NCI-H2029 (cell line): ENCODE data around the gene SEH1L.
"Not testable (repeated sequence)": the region's sequence is repeated elsewhere in the genome, so short reads cannot be mapped to it uniquely, and the experiment has no call there.

Experiments
- DNase-seq: peaks from one replicate; lab custom pipeline; 2025; lab: John Stamatoyannopoulos, UW

Gene SEH1L

DNA sequence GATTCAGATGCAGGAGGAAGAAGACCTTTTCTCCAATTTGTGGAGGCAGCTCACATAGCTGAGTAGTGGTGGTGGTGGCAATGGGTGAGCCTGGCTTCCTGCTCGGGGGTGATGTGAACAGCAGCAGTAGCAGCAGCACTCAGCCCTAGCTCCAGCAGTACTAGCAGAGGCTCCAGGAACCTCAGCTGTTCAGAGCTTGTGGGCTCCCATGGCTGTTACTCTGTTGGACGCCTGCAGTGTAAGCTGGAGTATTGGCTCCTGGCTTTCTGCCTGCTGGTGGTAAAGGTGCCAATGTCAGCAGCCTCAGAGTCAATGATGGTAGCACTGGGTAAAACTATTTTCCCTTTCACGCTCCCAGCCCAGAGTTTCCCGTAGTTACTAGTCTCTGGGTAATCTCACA, 3.1 kb upstream of the SEH1L start:
- DNase-seq, result no peak

DNA sequence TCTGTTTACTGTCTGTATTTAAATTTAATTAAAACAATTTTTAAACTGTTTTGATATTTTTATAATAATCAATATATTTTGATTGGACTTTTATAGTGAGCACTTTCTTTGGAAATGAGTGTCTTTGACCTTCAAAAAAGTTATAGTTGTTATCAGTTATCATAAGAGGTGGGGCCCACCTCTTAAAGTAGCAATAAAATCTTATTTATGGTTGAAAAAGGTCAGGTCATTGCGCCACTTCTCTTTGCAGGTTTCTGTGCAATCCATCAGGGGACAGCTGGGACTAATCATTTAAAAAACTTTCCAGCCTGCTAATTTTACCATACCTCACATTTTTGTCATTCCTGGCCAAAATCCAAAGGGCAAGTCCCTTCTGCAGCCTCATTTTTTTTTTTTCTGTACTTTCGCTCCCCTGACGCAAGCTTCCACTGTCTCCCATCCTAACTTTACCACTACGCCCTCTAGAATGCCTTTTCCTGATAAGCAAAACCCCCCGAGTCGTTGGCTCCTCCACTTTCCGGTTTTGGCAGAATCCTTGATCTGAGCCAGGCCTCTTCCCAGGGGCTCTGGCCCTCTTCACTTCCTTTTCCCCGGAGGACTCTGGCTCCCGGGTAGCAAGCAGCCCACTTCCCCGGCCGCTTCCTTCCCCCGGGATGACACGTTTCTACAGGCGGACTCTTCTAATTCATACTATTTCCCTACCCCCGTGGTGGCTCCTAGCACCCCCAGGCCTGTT, 1.1 kb upstream of the SEH1L start:
- no peak for DNase-seq

DNA sequence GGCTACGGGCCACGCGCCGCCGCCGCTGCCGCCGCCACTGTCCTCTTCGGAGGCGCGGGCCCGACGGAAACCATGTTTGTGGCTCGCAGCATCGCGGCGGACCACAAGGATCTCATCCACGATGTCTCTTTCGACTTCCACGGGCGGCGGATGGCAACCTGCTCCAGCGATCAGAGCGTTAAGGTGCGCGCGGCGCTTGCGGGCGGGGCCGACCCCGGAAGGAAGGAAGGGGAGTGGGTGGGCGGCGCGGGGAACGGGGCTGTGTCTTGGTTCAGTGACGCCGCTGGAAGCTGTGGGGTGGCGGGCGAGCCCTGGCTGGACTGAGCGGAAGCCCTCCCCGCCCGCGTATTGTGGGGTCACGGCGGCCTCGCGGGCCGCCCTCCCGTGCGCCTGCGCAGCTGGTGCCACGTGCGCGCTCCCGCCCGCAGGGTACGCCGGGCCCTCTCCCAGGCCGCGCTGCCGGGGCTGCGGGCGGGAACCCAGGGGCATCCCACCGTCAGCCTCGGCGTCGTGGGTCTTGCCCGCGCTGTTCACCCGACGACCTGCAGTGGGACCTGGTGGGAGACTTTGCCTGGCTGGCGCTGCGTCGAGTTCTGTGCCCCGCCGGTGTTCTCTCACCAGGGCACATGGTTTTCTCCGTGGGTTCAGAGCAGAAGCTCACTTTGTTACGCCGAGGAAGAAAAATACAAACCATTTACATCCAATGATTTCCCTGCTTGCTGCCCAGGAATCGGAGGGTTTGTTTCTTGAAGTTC, 416 bp downstream of the SEH1L start:
- peak; percentile 78 for DNase-seq

DNA sequence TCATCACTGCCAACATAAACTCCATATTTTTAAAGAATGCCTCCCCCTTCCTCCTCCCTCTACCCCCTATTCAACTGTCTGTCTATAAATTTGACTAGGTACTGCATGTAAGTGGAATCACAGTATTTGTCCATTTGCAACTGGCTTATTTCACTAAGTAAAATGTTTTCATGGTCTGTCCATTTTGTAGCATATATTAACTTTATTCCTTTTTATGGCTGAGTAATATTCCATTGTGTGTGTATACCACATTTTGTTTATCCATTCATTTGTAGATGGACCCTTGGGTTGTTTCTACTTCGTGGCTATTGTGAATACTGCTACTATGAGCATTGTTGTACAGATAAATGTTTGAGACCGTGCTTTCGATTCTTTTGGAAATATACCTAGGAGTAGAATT, 10.7 kb downstream of the SEH1L start:
- DNase-seq, result no peak

DNA sequence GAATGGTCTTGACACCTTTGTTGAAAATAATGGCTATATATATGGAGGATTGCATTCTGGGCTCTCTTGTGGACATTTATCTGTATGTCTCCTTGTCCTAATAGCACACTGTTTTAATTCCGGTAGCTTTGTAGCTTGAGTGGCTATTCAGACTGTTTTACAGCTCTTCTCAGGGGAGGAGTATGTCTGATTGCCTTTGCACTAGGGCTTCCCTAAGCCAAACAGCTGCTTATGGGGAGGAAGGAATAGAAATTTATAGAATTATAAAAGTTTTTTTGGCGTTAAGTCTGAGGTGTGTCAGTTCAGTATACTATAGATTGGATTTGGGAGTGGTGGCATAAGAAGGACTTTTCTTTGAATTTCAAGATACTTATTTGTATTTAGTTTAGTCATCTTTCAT, 12.6 kb downstream of the SEH1L start:
- DNase-seq, result no peak

DNA sequence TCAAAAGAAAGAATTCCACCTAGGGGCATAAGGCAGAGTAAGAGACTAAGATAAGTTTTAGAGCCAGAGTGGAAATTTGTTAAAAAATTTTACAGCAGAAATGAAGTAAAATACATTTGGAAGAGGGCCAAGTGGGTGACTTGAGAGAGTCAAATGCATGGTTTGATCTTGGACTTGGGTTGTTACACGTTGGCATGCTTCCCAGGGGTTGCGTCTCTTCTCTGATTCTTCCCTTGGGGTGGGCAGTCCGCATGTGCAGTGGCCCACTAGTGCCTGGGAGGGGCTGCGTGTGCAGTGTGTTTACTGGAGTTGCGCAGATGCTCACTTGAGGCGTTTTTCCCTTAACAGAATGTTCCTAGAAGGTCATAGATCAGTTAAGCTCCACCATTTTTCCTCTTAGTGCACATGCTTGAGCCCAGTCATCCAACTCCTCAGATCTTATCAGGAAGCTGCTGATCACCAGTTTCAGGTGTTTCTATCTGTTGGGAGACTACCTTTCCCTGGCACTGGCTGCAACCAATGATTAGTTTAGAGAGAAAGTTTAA, 13.1 kb downstream of the SEH1L start:
- no peak for DNase-seq

DNA sequence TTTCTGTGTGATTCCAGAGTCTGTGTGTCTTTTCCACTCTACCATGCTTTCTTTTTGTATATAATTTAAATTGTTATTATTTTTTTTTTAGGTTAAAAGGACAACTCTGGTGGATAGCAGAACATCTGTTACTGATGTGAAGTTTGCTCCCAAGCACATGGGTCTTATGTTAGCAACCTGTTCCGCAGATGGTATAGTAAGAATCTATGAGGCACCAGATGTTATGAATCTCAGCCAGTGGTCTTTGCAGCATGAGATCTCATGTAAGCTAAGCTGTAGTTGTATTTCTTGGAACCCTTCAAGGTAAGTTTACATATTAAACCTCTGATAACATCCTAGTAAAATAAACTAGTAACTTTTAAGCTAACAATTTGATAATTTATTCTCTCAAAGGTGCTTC, 15.3 kb downstream of the SEH1L start:
- no peak for DNase-seq

DNA sequence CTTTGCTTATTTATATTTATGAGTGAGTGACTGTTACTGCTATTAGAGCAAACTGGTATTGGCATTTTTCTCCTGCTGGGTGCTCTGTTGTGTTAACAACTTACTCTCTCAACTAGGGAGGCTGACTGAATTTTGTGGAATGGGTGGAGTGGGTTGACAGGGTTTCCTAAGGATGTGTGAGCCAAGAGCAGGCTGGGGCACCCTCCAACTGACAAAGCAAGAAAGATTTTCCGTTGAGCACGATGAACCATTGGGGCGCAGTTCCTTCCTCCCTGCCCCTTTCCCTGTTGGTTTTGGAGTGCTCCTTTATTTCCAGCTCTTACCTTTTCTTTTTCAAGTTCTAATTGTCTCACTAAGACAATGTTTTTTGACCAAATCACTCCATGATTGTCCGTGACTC, 20.3 kb downstream of the SEH1L start:
- DNase-seq, result no peak

DNA sequence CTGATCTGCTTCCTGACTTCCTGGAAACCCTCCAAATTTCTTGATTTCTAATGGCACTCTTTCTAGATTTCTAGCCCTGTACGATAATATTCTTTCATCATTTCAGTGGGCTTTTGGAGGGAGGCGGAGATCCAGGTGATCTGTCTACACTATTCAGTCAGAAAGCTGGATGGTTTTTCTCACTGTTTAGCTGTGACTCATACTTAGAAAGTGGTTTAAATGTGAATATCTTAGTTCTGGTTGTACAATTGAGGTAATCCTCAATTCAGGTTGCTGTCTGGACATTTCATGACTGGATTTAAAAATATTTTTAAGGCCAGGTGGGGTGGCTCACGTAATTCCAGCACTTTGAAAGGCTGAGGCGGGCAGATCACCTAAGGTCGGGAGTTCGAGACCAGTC, 20.8 kb downstream of the SEH1L start:
- no peak for DNase-seq

DNA sequence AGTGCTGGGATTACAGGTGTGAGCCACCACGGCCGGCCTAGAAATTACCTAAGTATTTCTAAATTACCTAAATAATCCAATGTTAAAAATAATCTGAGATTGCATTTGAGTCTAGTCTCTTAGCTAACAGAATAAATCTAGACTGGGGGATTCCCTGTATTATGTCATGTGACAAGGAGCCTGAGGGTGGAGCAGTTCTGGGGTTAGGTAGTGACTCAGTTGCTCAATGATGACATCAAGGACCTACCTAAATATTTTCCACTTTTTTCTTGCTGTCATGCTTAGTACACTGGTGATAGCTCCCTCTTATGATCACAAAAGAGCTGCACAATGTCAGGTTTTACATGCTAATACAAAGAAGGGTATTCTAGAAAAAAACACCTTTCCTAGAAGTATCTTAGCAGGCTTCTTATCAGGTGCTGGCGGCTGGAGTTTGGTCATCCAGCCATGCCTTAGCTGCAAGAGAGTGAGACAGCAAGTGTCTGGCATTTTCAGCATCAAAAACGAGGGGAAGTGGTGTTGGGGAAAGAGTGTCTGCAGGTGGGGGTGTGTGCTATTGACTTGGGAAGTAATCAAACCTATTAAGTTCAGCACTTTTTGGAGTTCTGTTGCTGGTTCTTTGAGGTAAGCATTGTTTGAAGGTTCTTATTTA, 25.9 kb downstream of the SEH1L start:
- DNase-seq, result no peak

DNA sequence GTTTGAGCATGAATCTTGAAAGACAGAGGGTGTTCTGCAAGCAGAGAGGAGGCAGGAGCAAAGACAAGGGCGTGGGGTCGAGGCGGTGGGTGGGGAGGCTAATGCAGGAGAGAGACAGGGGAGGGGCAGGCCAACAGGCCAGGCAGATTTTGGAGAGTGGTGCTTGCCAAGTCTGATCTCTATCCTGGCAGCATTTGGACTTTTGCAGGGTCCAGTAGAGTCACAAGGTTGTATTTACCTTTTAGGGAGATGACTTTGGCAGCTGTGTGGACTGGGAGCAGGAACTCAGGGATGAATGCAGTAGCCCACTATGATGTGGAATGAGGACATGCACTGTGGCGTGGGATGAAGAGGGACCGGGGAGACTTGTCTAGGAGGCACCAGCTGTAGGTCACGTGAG, 27.7 kb downstream of the SEH1L start:
- DNase-seq, result no peak

DNA sequence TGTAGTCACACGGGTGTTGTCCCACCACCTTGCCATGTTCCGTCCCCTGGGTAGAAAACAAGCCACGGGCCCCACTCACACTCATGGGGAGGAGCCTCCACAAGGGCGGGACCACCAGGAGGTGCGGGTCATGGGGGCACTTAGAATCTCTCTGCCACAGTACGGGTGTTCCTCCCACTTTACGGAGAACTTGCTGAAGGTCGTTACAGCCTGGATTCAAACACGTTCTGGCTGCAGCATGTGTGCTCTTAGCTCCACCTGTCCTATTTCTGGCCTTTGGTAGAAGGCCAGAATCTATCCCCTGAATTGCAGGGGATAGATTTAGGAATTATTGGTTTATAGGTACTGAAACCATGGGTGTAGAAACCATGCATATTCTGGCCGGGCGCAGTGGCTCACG, 28.5 kb downstream of the SEH1L start:
- no peak for DNase-seq

DNA sequence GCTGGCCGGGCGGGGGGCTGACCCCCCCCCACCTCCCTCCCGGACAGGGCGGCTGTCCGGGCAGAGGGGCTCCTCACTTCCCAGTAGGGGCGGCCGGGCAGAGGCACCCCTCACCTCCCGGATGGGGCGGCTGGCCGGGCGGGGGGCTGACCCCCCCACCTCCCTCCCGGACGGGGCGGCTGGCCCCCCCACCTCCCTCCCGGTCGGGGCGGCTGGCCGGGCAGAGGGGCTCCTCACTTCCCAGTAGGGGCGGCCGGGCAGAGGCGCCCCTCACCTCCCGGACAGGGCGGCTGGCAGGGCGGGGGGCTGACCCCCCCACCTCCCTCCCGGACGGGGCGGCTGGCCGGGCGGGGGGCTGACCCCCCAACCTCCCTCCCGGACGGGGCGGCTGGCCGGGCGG, 32.3 kb downstream of the SEH1L start:
- DNase-seq, result not testable (repeated sequence)

DNA sequence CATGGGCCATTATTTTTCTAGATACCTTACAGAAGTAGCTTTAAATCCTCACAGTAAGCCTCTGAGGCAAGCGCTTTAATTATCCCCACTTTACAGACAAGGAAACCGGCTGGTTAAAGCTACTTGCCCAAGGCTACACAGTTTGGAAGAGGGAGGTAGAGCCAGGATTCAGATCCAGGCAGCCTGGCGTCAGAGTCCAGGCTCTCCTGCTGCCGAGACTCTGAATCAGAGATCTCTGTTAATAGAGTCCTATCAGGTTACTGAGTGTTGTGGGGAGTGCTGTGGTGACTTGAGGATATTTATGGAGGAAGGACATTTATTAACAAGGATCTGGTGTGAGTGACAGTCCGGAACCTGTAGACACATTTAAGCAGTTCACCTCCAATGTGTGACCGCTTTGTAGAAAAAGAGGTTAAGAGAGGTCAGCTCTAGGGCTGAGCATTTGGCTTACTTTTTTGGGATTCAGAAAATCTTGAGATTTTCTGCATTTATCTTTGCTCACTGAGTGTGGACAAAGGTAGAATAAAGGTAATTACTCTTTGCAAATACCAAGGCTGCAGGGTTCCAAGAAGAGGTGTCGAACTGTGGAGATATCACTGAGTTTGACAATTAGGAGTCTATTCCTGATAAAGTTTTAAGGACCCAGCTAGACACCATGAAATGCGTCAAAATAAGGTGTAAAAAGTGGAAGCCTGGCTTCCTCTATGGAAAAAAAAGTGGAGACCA, 41.7 kb downstream of the SEH1L start:
- DNase-seq, result no peak

DNA sequence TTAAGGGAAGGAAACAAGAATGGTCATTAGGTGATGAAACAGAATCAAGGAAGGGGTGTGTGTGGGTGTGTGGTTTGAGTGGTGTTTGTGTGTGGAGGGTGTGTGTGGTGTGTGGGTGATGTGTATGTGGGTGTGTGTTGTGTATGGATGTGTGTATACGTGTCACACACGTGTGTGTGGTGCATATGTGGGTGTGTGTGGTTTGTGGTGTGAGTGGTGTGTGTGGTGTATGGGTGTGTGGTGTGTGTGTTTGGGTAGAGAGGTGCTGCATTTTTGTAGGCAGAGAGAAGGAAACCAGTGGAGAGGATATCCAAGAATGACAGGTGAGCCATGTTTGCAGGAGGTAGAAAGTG, 42.3 kb downstream of the SEH1L start:
- DNase-seq, result no peak

DNA sequence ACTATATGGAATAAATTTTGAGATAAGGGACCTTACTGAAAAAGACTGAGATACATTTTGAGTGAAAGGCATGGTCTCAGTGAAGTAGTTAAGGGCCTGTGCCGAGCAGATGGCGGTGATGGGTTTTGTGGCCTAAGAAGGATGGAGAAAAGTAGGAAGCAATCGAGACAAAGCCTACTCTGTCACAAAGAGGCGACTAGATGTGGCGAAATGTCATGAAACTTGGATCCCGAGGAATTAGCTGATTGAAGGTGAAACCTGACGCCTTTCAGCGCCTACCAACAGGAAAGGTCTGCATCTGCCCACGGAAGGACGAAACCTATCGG, 42.8 kb downstream of the SEH1L start:
- DNase-seq, result peak; percentile 23

DNA sequence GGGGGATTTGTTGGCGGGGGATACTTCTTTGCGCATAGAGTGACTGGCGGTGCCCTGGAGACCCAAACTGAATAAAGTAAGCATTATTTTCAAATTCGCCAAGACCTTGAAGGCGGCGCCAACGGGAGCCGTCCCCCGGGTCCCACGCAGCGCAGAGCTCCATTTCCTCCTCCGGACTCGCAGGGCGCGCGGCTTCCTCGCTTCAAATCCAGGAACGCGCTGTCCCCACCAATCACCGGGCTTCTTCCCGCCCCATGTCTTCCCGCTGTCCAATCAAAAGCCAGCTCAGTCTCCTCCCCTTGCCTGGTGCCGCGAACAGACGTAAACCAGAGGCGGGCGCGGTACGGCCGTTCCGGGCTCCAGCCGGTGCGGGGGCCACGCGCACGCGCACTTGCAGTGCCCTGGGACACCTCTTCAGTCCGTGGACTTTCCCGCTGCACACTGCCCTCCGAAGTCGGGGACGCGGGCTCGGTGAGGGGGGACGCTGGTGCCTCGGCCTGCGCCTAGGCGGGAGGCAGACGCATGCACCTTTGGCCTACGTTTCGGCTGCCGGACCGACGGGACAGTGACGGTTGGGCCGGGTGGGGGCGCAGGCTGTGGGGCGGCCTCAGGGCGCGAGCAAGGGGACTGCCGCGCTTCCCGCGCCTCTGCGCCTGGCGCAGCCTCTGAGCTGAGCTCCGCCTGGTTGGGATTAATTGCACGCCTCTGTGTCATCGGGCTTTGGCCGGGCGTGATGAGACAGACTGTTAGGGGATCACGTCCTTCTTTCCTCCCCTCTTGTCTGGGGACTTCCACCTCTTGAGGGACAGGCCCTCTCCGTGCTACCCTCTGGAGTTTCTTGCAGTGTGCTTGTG, 43.4 kb downstream of the SEH1L start, which contains the start of gene CEP192:
Gene CEP192 (plus strand): TSS at position 396 of the 854 bp plus-strand sequence. CDS start 8,063 bp downstream, outside the sequence.
- DNase-seq, result peak; percentile 94

DNA sequence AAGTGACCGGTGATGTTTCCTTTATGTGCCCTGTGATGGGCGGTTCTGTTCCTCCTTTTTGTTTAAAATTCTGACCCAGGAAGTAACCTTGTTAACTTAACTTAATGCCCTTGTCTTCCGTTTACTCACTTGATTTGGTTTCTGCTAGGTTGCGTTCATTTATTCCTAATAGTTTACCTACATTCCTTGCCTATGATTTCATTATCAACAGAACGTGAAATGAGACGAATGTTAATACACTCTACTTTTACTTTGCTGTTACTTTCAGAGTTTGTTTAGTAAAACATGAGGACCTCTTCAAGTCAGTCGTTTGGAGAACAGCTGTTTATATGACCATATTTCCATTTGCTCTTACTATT, 44.0 kb downstream of the SEH1L start:
- no peak for DNase-seq

DNA sequence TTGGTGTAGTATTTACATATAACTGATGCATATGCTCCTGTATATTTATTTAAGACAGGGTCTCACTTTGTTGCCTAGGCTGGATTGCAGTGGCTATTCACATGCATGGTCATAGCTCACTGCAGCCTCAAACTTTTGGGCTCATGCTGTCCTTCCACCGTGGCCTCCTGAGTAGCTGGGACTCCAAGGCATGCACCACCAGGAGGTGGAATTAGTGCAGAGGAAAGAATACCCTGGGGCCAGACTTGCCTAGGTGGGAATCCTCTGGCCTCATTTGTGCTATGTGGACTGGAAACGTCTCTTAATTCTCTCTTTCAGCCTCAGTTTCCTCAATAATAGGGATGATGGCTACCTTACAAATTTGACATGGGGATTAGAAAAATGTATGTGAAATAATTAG, 45.6 kb downstream of the SEH1L start:
- DNase-seq, result no peak

DNA sequence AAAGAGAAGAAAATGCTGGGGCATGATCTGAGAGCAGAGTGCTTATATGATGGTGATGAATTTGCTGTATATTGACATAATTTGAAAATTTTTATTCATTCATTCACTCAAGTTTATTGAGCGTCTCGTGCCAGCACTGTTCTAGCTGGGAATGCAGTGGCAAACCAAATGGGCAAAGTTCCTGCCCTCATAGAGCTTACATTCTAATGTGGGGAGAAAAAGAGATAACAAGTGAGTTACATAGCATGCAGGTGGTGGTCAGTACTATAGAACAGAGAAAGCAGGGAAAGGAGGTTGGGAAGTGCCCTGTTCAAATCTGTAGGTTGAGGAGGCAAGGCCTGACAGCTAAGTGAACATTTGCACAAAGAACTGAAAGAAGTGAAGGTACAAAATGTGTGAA, 47.6 kb downstream of the SEH1L start:
- no peak for DNase-seq

DNA sequence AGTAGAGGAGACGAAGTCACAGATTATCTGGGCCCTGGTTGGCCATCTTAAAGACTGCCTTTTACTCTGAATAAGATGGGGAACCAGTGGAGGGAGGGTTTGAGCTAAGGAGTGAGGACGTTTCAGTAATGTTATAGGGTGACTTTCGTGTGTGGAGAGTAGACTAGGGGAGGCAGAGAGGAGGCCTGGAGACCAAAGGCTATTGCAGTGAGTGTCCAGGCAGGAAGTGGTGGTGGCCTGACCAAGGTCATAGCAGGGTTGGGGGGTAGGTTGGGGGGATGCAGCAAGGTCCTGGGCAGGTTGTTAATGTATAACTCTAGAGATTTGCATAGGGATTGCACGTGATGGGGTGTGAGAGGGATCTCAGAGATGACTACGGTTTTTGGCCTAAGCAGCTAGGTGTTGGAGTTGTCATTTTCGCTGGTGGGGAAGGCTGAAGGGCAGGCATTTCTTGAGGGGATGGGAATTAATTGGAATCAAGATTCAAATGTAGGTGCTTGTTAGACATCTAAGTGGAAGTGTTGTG, 48.2 kb downstream of the SEH1L start:
- no peak for DNase-seq
